ENCODE results near the gene DNMT3A.

DNMT3A gene

GRCh38 chr2:25240636-25241035 is 101.1 kb downstream of the DNMT3A start:
- no peak overlapping the region for H3K27ac Mint-ChIP-seq
- H3K9me3 Mint-ChIP-seq: no peaks in the 10 kb centered on the region
- H3K4me3 Mint-ChIP-seq: no peak overlapping the region
- H3K4me1 Mint-ChIP-seq (ENCODE audit: low read depth): no peaks in the 10 kb centered on the region
- peaks cover 45% of the 10 kb centered on the region for H3K36me3 Mint-ChIP-seq (ENCODE audit: low read depth)
- no peaks in the 10 kb centered on the region for H3K27me3 Mint-ChIP-seq (ENCODE audit: low read depth)

- no peaks in the 10 kb centered on the region for H3K4me1 Mint-ChIP-seq (ENCODE audit: low read depth)
- no peak overlapping the region for H3K27ac Mint-ChIP-seq
- no peak overlapping the region for H3K4me3 Mint-ChIP-seq
- H3K27me3 Mint-ChIP-seq (ENCODE audit: low read depth): no peaks in the 10 kb centered on the region
- H3K36me3 Mint-ChIP-seq (ENCODE audit: low read depth): peaks cover 53% of the 10 kb centered on the region
- no peaks in the 10 kb centered on the region for H3K9me3 Mint-ChIP-seq
Measured at GRCh38 chr2:25238920-25239319, 102.8 kb downstream of the DNMT3A start.

- H3K27ac Mint-ChIP-seq: no peak overlapping the region
Measured at GRCh38 chr2:25237764-25238163, 104.0 kb downstream of the DNMT3A start.

GRCh38 chr2:25236736-25237135 is 105.0 kb downstream of the DNMT3A start:
- Mint-ChIP-seq H3K27me3 (ENCODE audit: low read depth) (no peaks in the 10 kb centered on the region), H3K9me3 (no peaks in the 10 kb centered on the region), H3K4me1 (ENCODE audit: low read depth) (no peaks in the 10 kb centered on the region), H3K27ac (no peak overlapping the region), H3K36me3 (ENCODE audit: low read depth) (peaks cover 53% of the 10 kb centered on the region), H3K4me3 (no peak overlapping the region)

More at GRCh38 chr2:25237764-25238163, 104.0 kb downstream of the DNMT3A start:
- H3K4me1 Mint-ChIP-seq (ENCODE audit: low read depth): no peaks in the 10 kb centered on the region
- no peaks in the 10 kb centered on the region for H3K9me3 Mint-ChIP-seq
- no peaks in the 10 kb centered on the region for H3K27me3 Mint-ChIP-seq (ENCODE audit: low read depth)
- no peak overlapping the region for H3K4me3 Mint-ChIP-seq
- H3K36me3 Mint-ChIP-seq (ENCODE audit: low read depth): peaks cover 57% of the 10 kb centered on the region

GRCh38 chr2:25234738-25235137 is 107.0 kb downstream of the DNMT3A start:
- H3K27me3 Mint-ChIP-seq (ENCODE audit: low read depth): no peaks in the 10 kb centered on the region
- H3K4me3 Mint-ChIP-seq: no peak overlapping the region
- H3K4me1 Mint-ChIP-seq (ENCODE audit: low read depth): no peaks in the 10 kb centered on the region
- no peaks in the 10 kb centered on the region for H3K9me3 Mint-ChIP-seq
- H3K36me3 Mint-ChIP-seq (ENCODE audit: low read depth): peaks cover 40% of the 10 kb centered on the region
- H3K27ac Mint-ChIP-seq: no peak overlapping the region

GRCh38 chr2:25233916-25234605 is 107.7 kb downstream of the DNMT3A start:
- no peaks in the 10 kb centered on the region for H3K9me3 Mint-ChIP-seq
- no peaks in the 10 kb centered on the region for H3K27me3 Mint-ChIP-seq (ENCODE audit: low read depth)
- H3K36me3 Mint-ChIP-seq (ENCODE audit: low read depth): peaks cover 36% of the 10 kb centered on the region
- H3K27ac Mint-ChIP-seq: no peak overlapping the region
- H3K4me1 Mint-ChIP-seq (ENCODE audit: low read depth): no peaks in the 10 kb centered on the region
- H3K4me3 Mint-ChIP-seq: no peak overlapping the region

GRCh38 chr2:25232248-25232825 is 109.4 kb downstream of the DNMT3A start:
- H3K36me3 Mint-ChIP-seq (ENCODE audit: low read depth): peaks cover 32% of the 10 kb centered on the region
- H3K9me3 Mint-ChIP-seq: no peaks in the 10 kb centered on the region
- peaks cover 4% of the 10 kb centered on the region for H3K4me1 Mint-ChIP-seq (ENCODE audit: low read depth)
- H3K4me3 Mint-ChIP-seq: no peak overlapping the region
- no peak overlapping the region for H3K27ac Mint-ChIP-seq
- no peaks in the 10 kb centered on the region for H3K27me3 Mint-ChIP-seq (ENCODE audit: low read depth)

- H3K27ac Mint-ChIP-seq: no peak overlapping the region
Measured at GRCh38 chr2:25230948-25231311, 110.8 kb downstream of the DNMT3A start.

GRCh38 chr2:25230198-25230947 is 111.4 kb downstream of the DNMT3A start:
- Mint-ChIP-seq H3K9me3 (no peaks in the 10 kb centered on the region), H3K27ac (no peak overlapping the region), H3K36me3 (ENCODE audit: low read depth) (peaks cover 26% of the 10 kb centered on the region), H3K27me3 (ENCODE audit: low read depth) (no peaks in the 10 kb centered on the region), H3K4me3 (no peak overlapping the region), H3K4me1 (ENCODE audit: low read depth) (peaks cover 5% of the 10 kb centered on the region)

More at GRCh38 chr2:25230948-25231311, 110.8 kb downstream of the DNMT3A start:
- H3K4me1 Mint-ChIP-seq (ENCODE audit: low read depth): peaks cover 5% of the 10 kb centered on the region
- no peaks in the 10 kb centered on the region for H3K27me3 Mint-ChIP-seq (ENCODE audit: low read depth)
- H3K9me3 Mint-ChIP-seq: no peaks in the 10 kb centered on the region
- H3K36me3 Mint-ChIP-seq (ENCODE audit: low read depth): peaks cover 27% of the 10 kb centered on the region
- no peak overlapping the region for H3K4me3 Mint-ChIP-seq

- Mint-ChIP-seq H3K36me3 (ENCODE audit: low read depth) (peaks cover 20% of the 10 kb centered on the region), H3K27ac (no peak overlapping the region), H3K4me1 (ENCODE audit: low read depth) (peaks cover 5% of the 10 kb centered on the region), H3K4me3 (no peak overlapping the region), H3K9me3 (no peaks in the 10 kb centered on the region), H3K27me3 (ENCODE audit: low read depth) (no peaks in the 10 kb centered on the region)
Measured at GRCh38 chr2:25229279-25230197, 112.2 kb downstream of the DNMT3A start.

- Mint-ChIP-seq H3K27me3 (ENCODE audit: low read depth) (no peaks in the 10 kb centered on the region), H3K36me3 (ENCODE audit: low read depth) (peaks cover 13% of the 10 kb centered on the region), H3K4me3 (no peak overlapping the region), H3K9me3 (no peaks in the 10 kb centered on the region), H3K27ac (no peak overlapping the region), H3K4me1 (ENCODE audit: low read depth) (peaks cover 5% of the 10 kb centered on the region)
Measured at GRCh38 chr2:25228848-25229278, 112.9 kb downstream of the DNMT3A start.

GRCh38 chr2:25227576-25227975 is 114.1 kb downstream of the DNMT3A start:
- peaks cover 5% of the 10 kb centered on the region for H3K4me1 Mint-ChIP-seq (ENCODE audit: low read depth)
- H3K27ac Mint-ChIP-seq: no peak overlapping the region
- H3K9me3 Mint-ChIP-seq: no peaks in the 10 kb centered on the region
- H3K4me3 Mint-ChIP-seq: no peak overlapping the region
- H3K27me3 Mint-ChIP-seq (ENCODE audit: low read depth): no peaks in the 10 kb centered on the region
- H3K36me3 Mint-ChIP-seq (ENCODE audit: low read depth): peaks cover 9% of the 10 kb centered on the region

- Mint-ChIP-seq H3K27ac (no peak overlapping the region), H3K4me1 (ENCODE audit: low read depth) (peaks cover 5% of the 10 kb centered on the region), H3K9me3 (no peaks in the 10 kb centered on the region), H3K4me3 (no peak overlapping the region), H3K36me3 (ENCODE audit: low read depth) (peaks cover 4% of the 10 kb centered on the region), H3K27me3 (ENCODE audit: low read depth) (no peaks in the 10 kb centered on the region)
Measured at GRCh38 chr2:25226827-25227226, 114.9 kb downstream of the DNMT3A start.

GRCh38 chr2:25222477-25223121 is 119.1 kb downstream of the DNMT3A start:
- Mint-ChIP-seq H3K4me1 (ENCODE audit: low read depth) (peaks cover 8% of the 10 kb centered on the region), H3K4me3 (no peak overlapping the region), H3K9me3 (no peaks in the 10 kb centered on the region), H3K36me3 (ENCODE audit: low read depth) (peaks cover 4% of the 10 kb centered on the region), H3K27me3 (ENCODE audit: low read depth) (no peaks in the 10 kb centered on the region), H3K27ac (no peak overlapping the region)

All from T-helper 1 cell treated with Interleukin-12 subunit alpha and Interleukin-12 subunit beta and Interleukin-4 antibody, amounts not matched to agents 30 μg/mL and 1 μg/mL, for 36 hours (primary cell).